Osteocyte (in vitro differentiated cells): ENCODE measurements around the gene ATXN1. TPM values are rescaled to one million over a fixed set of nuclear protein-coding genes. Genes with fewer than 3 reads are reported as not detected.

ENCODE experiments used
- DNase-seq: peaks from one replicate; pipeline ENCODE4 v3.0.0; 2021; ENCODE audit warnings: mixed read lengths; ENCODE audit not compliant: unreplicated experiment; ENCODE audit errors: extremely low spot score
- H3K27ac Mint-ChIP-seq: one replicate; pipeline ENCODE4 v1.8.0; 2021; ENCODE audit warnings: mild to moderate bottlenecking, mixed read lengths; ENCODE audit not compliant: unreplicated experiment
- H3K27me3 Mint-ChIP-seq: one replicate; pipeline ENCODE4 v1.8.0; 2021; ENCODE audit warnings: mixed read lengths; ENCODE audit not compliant: unreplicated experiment
- H3K36me3 Mint-ChIP-seq: one replicate; pipeline ENCODE4 v1.8.0; 2021; ENCODE audit warnings: mixed read lengths; ENCODE audit not compliant: unreplicated experiment
- H3K4me1 Mint-ChIP-seq: one replicate; pipeline ENCODE4 v1.8.0; 2021; ENCODE audit warnings: mixed read lengths; ENCODE audit not compliant: unreplicated experiment
- H3K4me3 Mint-ChIP-seq: one replicate; pipeline ENCODE4 v1.8.0; 2021; ENCODE audit warnings: mild to moderate bottlenecking, moderate library complexity, mixed read lengths; ENCODE audit not compliant: unreplicated experiment
- H3K9me3 Mint-ChIP-seq: one replicate; pipeline ENCODE4 v1.8.0; 2021; ENCODE audit warnings: mixed read lengths; ENCODE audit not compliant: unreplicated experiment
- total RNA-seq: library from RNA; stranded (reverse); gene quantifications from 2 replicates; pipeline ENCODE4 v1.2.1, GENCODE V29; 2021
- TF ChIP-seq, protein P1 (sequence below): fragments of 200-600 bp; sonication (generic); IDR thresholded peaks from 2 replicates; pipeline ENCODE4 v1.5.0; 2021; ENCODE audit warnings: antibody characterized with exemption, mild to moderate bottlenecking, moderate library complexity

The ATXN1 gene
- total RNA-seq, 1 donor from 2014 or later = 54.4 TPM

DNA sequence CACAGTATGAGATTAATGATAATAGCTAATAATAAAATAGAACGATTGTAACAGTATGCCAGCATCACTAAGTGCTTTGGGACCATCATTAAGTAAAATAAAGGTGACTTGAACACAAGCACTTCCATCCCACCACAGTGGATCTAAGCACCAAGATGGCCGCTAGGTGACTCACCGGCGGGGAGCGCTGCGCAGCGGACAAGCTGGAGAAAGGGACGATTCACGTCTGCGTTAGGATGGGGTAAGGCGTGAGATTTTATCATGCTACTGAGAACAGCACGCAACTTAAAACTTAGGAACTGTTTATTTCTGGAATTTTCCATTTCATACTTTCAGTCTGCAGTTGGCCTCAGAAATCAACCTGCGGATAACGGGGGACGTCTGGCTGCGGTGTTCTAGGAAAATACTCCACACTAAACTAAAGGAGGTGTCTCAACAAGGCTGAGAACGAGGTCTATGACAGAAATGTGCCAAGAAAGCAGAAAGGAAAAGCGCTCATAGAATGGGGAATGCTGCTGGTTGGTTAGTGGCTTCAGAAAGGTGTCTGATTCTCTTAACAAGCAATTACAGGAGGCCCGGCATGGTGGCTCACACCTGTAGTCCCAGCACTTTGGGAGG lies 408.3 kb downstream of the ATXN1 start:
- Mint-ChIP-seq H3K9me3 (no peaks in the 10 kb centered on the region), H3K4me1 (peaks cover 56% of the 10 kb centered on the region), H3K27ac (peak overlapping the region; percentile 96), H3K36me3 (no peaks in the 10 kb centered on the region), H3K27me3 (no peaks in the 10 kb centered on the region), H3K4me3 (no peak overlapping the region)
- DNase-seq = no peak
- TF ChIP-seq, protein P1, sequence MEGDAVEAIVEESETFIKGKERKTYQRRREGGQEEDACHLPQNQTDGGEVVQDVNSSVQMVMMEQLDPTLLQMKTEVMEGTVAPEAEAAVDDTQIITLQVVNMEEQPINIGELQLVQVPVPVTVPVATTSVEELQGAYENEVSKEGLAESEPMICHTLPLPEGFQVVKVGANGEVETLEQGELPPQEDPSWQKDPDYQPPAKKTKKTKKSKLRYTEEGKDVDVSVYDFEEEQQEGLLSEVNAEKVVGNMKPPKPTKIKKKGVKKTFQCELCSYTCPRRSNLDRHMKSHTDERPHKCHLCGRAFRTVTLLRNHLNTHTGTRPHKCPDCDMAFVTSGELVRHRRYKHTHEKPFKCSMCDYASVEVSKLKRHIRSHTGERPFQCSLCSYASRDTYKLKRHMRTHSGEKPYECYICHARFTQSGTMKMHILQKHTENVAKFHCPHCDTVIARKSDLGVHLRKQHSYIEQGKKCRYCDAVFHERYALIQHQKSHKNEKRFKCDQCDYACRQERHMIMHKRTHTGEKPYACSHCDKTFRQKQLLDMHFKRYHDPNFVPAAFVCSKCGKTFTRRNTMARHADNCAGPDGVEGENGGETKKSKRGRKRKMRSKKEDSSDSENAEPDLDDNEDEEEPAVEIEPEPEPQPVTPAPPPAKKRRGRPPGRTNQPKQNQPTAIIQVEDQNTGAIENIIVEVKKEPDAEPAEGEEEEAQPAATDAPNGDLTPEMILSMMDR = no peak

DNA sequence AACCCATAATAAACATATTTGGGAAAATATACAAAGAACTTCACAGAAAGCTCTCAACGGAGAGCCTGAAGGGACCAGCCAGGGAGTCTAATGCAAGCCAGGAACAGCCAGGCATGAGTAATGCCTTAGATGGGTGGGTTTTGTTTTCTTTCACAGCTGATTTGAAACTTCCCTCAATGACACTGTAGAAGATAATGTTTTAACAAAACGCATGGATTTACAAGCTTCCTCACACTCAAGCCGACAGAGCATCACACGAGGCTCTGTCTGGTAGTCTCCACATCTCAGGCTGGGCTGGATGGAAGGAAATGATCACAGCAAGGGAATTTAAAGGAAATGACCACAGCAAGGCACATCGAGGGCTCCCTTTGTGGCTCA lies 409.0 kb downstream of the ATXN1 start:
- no peaks in the 10 kb centered on the region for H3K9me3 Mint-ChIP-seq
- no peak overlapping the region for H3K4me3 Mint-ChIP-seq
- H3K4me1 Mint-ChIP-seq = peaks cover 53% of the 10 kb centered on the region
- H3K27ac Mint-ChIP-seq = peak overlapping the region; percentile 96
- H3K36me3 Mint-ChIP-seq = no peaks in the 10 kb centered on the region
- TF ChIP-seq, protein P1 = no peak
- no peak for DNase-seq
- H3K27me3 Mint-ChIP-seq = no peaks in the 10 kb centered on the region

DNA sequence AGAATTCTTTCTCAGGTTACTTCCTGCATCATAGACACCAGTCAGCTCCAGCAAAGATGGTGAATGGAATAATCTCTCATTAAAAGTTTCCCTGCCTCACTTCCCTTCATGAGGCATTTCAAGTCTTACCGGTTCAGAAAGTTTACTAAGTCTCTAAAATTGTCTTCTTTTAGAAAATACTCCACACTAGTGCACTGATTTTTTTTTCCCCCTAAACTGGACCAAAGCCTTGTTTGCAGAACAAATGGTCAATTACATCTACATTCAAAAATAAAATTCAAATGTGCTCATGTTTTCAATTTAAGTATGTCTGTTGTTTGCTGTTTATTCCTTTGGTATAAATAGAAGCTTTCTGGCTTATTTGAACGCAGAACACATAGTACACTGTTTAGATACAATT lies 411.7 kb downstream of the ATXN1 start:
- peaks cover 50% of the 10 kb centered on the region for H3K4me1 Mint-ChIP-seq
- H3K9me3 Mint-ChIP-seq = no peaks in the 10 kb centered on the region
- no peak for DNase-seq
- H3K27ac Mint-ChIP-seq = no peak overlapping the region
- no peaks in the 10 kb centered on the region for H3K36me3 Mint-ChIP-seq
- no peak overlapping the region for H3K4me3 Mint-ChIP-seq
- TF ChIP-seq, protein P1 = no peak
- no peaks in the 10 kb centered on the region for H3K27me3 Mint-ChIP-seq

DNA sequence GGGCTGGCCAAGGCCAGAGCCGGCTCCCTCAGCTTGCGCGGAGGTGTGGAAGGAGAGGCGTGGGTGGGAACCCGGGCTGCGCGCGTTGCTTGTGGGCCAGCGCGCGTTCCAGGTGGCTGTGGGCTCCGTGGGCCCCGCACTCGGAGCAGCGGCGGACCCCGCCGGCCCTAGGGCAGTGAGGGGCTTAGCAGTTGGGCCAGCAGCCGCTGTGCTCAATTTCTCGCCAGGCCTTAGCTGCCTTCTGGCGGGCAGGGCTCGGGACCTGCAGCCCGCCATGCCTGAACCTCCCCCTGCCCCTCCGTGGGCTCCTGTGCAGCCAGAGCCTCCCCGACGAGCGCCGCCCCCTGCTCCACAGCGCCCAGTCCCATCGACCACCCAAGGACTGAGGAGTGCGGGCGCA lies 414.4 kb downstream of the ATXN1 start:
- Mint-ChIP-seq H3K4me1 (peaks cover 42% of the 10 kb centered on the region), H3K4me3 (no peak overlapping the region), H3K36me3 (no peaks in the 10 kb centered on the region), H3K27ac (no peak overlapping the region), H3K9me3 (no peaks in the 10 kb centered on the region), H3K27me3 (no peaks in the 10 kb centered on the region)
- DNase-seq = no peak
- TF ChIP-seq, protein P1 = no peak

DNA sequence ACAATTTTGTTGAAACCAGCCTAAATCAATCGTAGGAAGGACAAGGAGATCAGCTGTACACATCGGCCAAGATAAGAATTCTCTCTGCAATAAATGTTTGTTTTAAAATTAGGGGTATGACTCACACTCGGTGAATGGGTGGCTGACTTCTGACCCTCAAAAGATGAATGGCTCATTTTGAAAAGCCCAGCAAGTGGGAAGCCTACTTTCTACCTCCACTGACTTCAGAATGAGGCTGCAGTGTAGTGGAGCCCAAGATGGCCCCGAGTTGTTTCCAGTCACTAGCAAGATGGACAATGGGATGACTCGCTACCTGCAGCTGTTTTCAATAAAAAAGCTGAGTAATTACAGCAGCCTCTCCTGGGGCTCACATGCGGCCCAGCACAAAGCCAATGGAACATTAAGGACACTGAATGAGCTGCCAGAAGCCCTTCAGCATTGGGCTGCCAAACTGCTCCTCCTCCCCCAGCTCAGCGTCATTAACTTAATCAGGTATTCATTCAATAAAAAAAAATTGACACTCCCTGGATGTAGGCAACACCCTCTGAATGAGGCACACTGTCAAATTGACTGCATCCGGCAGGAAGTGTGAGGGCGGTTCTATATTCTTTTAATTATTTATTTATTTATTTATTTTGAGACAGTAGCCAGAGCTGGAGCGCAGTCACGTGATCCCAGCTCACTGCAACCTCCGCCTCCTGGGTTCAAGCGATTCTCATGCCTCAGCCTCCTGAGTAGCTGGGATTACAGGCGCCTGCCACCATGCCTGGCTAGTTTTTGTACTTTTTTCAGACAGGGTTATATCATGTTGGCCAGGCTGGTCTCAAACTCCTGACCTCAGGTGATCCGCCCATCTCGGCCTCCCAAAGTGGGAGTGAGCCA lies 415.6 kb downstream of the ATXN1 start:
- Mint-ChIP-seq H3K9me3 (no peaks in the 10 kb centered on the region), H3K36me3 (no peaks in the 10 kb centered on the region), H3K27me3 (no peaks in the 10 kb centered on the region), H3K4me3 (no peak overlapping the region), H3K4me1 (peaks cover 36% of the 10 kb centered on the region), H3K27ac (peak overlapping the region; percentile 75)
- TF ChIP-seq, protein P1 = no peak
- DNase-seq = no peak
